Coronary artery (tissue), 2 donors: ENCODE results near the gene TBC1D21.

Source experiments
- DNase-seq: peaks from one replicate; pipeline ENCODE4 v3.0.0-alpha.2; 2017; ENCODE audit warnings: low spot score
- H3K27ac ChIP-seq, 2 donors: fragments of 200-600 bp; sonication (generic); one replicate each; pipeline ENCODE4 v1.5.1; 2016 to 2019
- H3K4me3 ChIP-seq: fragments of 200-600 bp; sonication (generic); 2 replicates; pipeline ENCODE4 v1.5.1; 2016; ENCODE audit warnings: mild to moderate bottlenecking, moderate library complexity
- CTCF ChIP-seq: fragments of 200-600 bp; sonication (generic); IDR thresholded peaks from one replicate; pipeline ENCODE4 v1.5.1; 2019; ENCODE audit warnings: antibody characterized with exemption

TBC1D21 gene

GRCh38 chr15:73904026-73904815 is 30.9 kb downstream of the TBC1D21 start:
- Histone ChIP-seq H3K4me3 (no peak overlapping the region), H3K27ac (no peak overlapping the region)
- no peak for DNase-seq
- no peak for TF ChIP-seq CTCF

GRCh38 chr15:73905225-73905827 is 32.0 kb downstream of the TBC1D21 start:
- Histone ChIP-seq H3K27ac (no peak overlapping the region), H3K4me3 (no peak overlapping the region)
- TF ChIP-seq CTCF = no peak
- no peak for DNase-seq

GRCh38 chr15:73906346-73907034 is 33.1 kb downstream of the TBC1D21 start:
- no peak for DNase-seq
- Histone ChIP-seq H3K27ac (no peak overlapping the region), H3K4me3 (no peak overlapping the region)
- TF ChIP-seq CTCF = no peak

DNA sequence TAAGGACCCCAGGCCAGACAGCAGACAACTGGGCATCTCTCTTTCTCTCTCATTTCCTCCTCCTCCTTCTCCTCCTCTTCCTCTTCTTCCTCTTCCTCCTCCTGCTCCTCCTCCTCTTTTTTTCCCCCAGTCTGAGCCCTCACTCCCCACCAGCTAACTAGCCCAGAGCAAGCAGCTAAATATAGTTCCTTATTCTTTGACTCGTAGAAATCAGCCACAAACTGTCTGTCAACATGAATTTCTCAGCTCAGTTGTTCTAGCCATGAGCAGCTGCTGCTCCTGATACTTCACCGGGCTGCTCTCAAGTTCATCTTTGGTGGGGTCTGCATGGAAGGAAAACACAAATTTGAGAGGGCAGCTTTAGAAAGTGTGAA is 33.7 kb downstream of the TBC1D21 start:
- DNase-seq = no peak
- no peak overlapping the region for H3K4me3 ChIP-seq
- no peak overlapping the region for H3K27ac ChIP-seq
- no peak for TF ChIP-seq CTCF

- no peak overlapping the region for H3K27ac ChIP-seq
- peak; percentile 96 for TF ChIP-seq CTCF
- DNase-seq = peak; percentile 80
These were observed 34.9 kb downstream of the TBC1D21 start for GRCh38 chr15:73908030-73908821.

GRCh38 chr15:73908822-73909122 is 35.4 kb downstream of the TBC1D21 start:
- TF ChIP-seq CTCF = no peak
- no peak for DNase-seq

More at GRCh38 chr15:73908030-73908821, 34.9 kb downstream of the TBC1D21 start:
- H3K4me3 ChIP-seq = no peak overlapping the region

More at GRCh38 chr15:73908822-73909122, 35.4 kb downstream of the TBC1D21 start:
- Histone ChIP-seq H3K4me3 (no peak overlapping the region), H3K27ac (no peak overlapping the region)
